ENCODE results near the gene HSD17B10.
"Not testable (repeated sequence)": the region's sequence is repeated elsewhere in the genome, so short reads cannot be mapped to it uniquely, and the experiment has no call there.

Gene HSD17B10

DNA sequence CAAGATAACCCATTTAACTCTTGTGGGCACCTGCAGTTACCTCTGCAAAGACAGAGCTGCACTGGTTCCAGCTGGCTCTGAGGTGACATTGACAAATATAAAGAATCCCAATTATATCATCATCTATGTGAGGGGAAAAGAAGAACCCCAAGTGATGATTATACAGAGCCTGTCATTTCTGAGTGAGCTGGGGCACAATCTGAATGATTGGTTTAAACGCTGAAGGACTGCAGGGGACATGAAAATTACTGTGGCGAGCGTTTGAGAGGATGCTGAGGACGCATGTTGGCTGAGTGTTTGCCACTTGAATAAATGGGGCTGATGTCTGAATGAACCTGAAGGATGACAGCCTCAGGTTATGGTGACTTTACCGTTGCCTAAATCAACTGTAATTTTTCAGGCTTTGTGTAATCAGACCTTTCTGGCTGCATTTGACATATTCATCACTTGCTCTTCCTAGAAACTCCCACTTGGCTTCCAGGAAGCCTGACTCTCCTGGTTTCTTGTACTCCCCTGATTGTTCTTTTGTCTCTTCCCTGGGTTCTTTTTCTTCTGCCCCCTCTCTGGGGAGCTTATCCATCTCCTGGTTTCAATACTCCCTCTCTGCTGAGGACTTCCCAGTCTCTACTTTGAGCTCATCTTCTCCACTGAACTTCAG lies 4.1 kb upstream of the HSD17B10 start:
- in situ Hi-C loops (cut with HindIII; ENCODE audit: low sequenced_read_pairs) = no loop called here

DNA sequence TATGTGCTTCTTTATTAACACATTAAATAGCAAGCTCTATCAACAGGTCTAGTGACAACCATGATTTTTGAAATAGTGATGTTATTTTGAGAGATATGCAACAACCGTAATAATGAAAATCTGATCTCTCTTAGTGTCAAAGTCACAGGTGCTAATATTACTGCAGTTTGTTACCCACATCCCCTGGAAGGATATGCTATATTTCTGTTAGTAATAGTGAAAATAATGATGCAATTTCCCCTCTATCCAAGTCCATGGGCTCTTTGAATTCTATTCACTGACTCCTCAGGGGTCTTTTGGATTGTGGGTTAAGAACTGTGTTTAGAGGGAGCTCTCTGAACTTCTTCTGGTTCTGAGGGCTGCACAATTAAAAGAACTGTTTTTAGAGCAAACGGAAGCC lies 3.0 kb upstream of the HSD17B10 start:
- in situ Hi-C loops (cut with HindIII; ENCODE audit: low sequenced_read_pairs) = no loop called here

- in situ Hi-C loops (cut with HindIII; ENCODE audit: low sequenced_read_pairs) = no loop called here
Measured at GRCh38 chrX:53435997-53436396, 1.8 kb upstream of the HSD17B10 start.

DNA sequence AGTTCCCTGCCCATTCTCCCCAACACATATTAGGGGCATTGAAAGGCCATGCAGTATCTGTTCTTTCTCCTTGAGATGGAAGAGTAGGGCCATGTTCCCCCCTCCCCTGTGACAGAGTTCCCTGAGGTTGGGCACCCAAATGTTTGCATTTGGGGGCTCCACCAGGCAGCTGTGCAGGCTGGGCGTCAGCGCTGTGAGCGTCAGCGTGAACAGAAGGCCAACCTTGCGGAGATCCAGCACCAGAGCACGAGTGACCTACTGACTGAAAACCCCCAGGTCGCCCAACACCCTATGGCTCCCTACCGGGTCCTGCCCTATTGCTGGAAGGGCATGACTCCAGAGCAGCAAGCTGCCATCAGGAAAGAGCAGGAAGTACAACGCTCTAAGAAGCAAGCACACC lies 3.9 kb downstream of the HSD17B10 start:
- in situ Hi-C loops (cut with HindIII; ENCODE audit: low sequenced_read_pairs) = no loop called here

DNA sequence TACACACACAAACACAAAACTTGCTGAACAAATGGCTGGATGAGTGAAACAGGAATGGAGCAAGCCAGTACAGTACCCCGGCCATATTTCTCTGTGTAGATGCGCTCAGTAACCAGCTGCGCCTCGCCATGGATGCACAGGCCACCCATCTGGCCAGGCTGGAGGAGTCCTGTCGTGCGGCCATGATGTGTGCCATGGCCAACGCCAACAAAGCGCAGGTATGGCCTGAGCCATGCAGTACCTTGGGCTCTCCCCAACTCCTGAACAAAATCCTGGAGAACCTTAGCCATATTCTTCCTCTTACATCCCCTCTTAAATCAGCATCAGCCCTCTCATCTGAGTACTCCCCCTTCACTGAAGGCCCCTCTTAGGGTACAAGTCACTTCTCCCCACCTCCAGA lies 4.4 kb downstream of the HSD17B10 start:
- in situ Hi-C loops (cut with HindIII; ENCODE audit: low sequenced_read_pairs) = no loop called here

GRCh38 chrX:53422861-53423306 lies 11.3 kb downstream of the HSD17B10 start, which contains the start of gene RIBC1:
Gene RIBC1 (plus strand): TSS chrX:53422873. CDS start chrX:53426277, 3,404 bp downstream.
- in situ Hi-C loops (cut with HindIII; ENCODE audit: low sequenced_read_pairs) = no loop called here

- in situ Hi-C loops (cut with HindIII; ENCODE audit: low sequenced_read_pairs) = no loop called here
Measured at GRCh38 chrX:53422086-53422860, 11.9 kb downstream of the HSD17B10 start, which contains the start of gene SMC1A. Gene SMC1A (minus strand): TSS chrX:53422654. CDS start chrX:53422600, 54 bp downstream.

GRCh38 chrX:53421772-53422085 lies 12.4 kb downstream of the HSD17B10 start:
- in situ Hi-C loops (cut with HindIII; ENCODE audit: low sequenced_read_pairs) = no loop called here

- in situ Hi-C loops (cut with HindIII; ENCODE audit: low sequenced_read_pairs) = no loop called here
Measured at GRCh38 chrX:53421125-53421524, 13.0 kb downstream of the HSD17B10 start.

GRCh38 chrX:53420351-53420750 lies 13.8 kb downstream of the HSD17B10 start:
- in situ Hi-C loops (cut with HindIII; ENCODE audit: low sequenced_read_pairs) = not testable (repeated sequence)

GRCh38 chrX:53412446-53412845 lies 21.7 kb downstream of the HSD17B10 start:
- in situ Hi-C loops (cut with HindIII; ENCODE audit: low sequenced_read_pairs) = no loop called here

DNA sequence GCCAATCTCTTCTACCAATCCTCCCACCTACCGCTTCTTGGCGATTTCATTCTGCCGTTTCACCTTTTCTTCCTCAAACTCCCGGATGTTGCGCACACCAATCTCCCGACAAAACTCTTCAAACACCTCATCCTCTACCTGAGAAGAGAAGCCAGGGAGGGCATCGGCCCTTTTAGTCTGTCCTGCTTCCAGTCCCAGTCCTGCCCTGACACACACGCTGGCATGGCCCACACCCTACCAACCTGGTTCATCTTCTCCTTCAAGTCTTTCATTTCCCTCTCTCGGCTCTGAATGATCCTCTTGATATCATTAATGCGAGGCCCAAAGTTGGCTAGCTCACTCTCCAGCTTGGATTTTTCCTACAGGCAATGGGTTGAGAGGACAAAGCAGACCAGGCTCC lies 30.6 kb downstream of the HSD17B10 start:
- in situ Hi-C loops (cut with HindIII; ENCODE audit: low sequenced_read_pairs) = no loop called here

DNA sequence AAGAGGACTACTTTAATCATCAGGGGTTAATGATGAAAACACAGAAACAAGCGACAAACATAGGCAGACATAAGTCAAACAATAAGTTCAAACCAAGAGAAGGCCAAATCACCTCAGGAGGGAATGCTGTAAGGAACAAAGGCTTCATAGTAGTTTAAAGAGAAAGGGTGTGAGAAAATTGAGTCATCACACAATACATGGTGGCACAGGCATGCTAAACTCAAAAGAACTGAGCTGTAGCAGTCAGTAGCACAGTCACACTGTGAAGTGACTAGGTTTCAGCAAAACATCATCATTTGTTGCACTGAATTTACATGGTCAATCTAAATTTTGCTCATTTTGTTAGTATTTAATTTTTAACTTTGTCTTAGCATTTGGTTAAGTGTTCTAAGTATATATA lies 36.0 kb downstream of the HSD17B10 start:
- in situ Hi-C loops (cut with HindIII; ENCODE audit: low sequenced_read_pairs) = no loop called here

- in situ Hi-C loops (cut with HindIII; ENCODE audit: low sequenced_read_pairs) = no loop called here
Measured at GRCh38 chrX:53395605-53396298, 38.4 kb downstream of the HSD17B10 start.

DNA sequence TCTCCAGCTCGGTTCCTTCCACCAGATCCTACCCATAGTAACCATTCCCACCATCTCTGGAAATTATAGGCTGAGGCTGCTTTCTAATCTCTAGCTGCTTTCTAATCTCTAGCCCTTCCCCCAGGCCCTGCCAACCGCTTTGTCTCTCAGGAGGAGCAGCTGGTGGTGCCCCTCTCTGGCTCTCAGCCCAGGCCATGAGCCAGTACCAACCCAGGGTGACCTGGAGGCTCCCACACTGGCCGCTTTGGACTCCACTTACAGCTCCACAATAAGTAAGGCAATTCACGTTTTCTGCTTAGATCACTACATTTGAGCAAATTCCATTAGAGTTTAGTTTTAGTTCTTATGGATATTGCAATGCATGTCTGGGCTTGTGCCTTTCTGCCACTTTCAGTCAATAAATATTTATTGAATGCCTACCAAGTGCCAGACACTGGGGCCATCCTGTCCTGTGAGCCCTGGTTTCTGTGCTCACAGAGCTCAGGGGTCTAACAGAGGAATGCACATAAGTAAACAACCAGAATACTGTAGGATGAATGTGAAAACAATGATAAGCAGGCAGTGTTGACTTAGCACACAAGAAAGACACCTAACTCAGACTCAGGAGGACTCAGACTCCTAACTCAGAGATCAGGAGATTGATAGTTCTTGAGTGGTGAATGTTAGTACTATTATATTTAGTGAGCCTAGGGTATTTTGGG lies 50.6 kb downstream of the HSD17B10 start:
- in situ Hi-C loops (cut with HindIII; ENCODE audit: low sequenced_read_pairs) = no loop called here

Measured in DLD1 (cell line).